HEK293T (cell line): ENCODE measurements around the gene ZNF618.

Experiments
- CTCF ChIA-PET: fragments of 350-600 bp; formaldehyde crosslinking; extraction: SDS; loops from one replicate; lab custom pipeline; 2021; ENCODE audit warnings: antibody characterized with exemption, inconsistent platforms; lab: Yijun Ruan, JAX
- POLR2A ChIA-PET: fragments of 350-600 bp; formaldehyde crosslinking; extraction: SDS; loops from one replicate; lab custom pipeline; 2020; ENCODE audit warnings: antibody characterized with exemption, inconsistent platforms; lab: Yijun Ruan, JAX
- DNase-seq: peaks from one replicate; pipeline ENCODE4 v3.0.0; 2012; ENCODE audit warnings: mixed read lengths; ENCODE audit errors: extremely low spot score
- ARNT ChIP-seq: fragments of 450-650 bp; IDR thresholded peaks from 2 replicates; pipeline ENCODE4 v1.6.1; 2017; ENCODE audit warnings: mild to moderate bottlenecking
- BHLHE40 ChIP-seq: fragments of 450-650 bp; IDR thresholded peaks from 2 replicates; pipeline ENCODE4 v1.6.1; 2016; ENCODE audit warnings: mild to moderate bottlenecking, moderate library complexity, borderline replicate concordance
- CTBP1 ChIP-seq: fragments of 450-650 bp; IDR thresholded peaks from 2 replicates; pipeline ENCODE4 v1.6.1; 2016; ENCODE audit warnings: borderline replicate concordance
- ELF4 ChIP-seq: fragments of 450-650 bp; IDR thresholded peaks from 2 replicates; pipeline ENCODE4 v1.6.1; 2017; ENCODE audit warnings: antibody characterized with exemption
- FOXA1 ChIP-seq: fragments of 450-650 bp; IDR thresholded peaks from 2 replicates; pipeline ENCODE4 v1.6.1; 2016; ENCODE audit warnings: mild to moderate bottlenecking
- FOXK2 ChIP-seq: fragments of 450-650 bp; IDR thresholded peaks from 2 replicates; pipeline ENCODE4 v1.6.1; 2016; ENCODE audit warnings: mild to moderate bottlenecking
- FOXM1 ChIP-seq: fragments of 450-650 bp; IDR thresholded peaks from 2 replicates; pipeline ENCODE4 v1.6.1; 2017; ENCODE audit warnings: mild to moderate bottlenecking, borderline replicate concordance
- HDGF ChIP-seq: fragments of 450-650 bp; IDR thresholded peaks from 2 replicates; pipeline ENCODE4 v1.6.1; 2017; ENCODE audit warnings: antibody characterized with exemption, borderline replicate concordance
- L3MBTL2 ChIP-seq: fragments of 450-650 bp; conservative IDR thresholded peaks from 2 replicates; pipeline ENCODE4 v1.6.1; 2016; ENCODE audit warnings: mild to moderate bottlenecking
- LEF1 ChIP-seq: fragments of 450-650 bp; IDR thresholded peaks from 2 replicates; pipeline ENCODE4 v1.6.1; 2017; ENCODE audit warnings: mild to moderate bottlenecking, borderline replicate concordance
- NFRKB ChIP-seq: fragments of 450-650 bp; IDR thresholded peaks from 2 replicates; pipeline ENCODE4 v1.6.1; 2016; ENCODE audit warnings: mild to moderate bottlenecking, moderate library complexity
- PKNOX1 ChIP-seq: fragments of 450-650 bp; IDR thresholded peaks from 2 replicates; pipeline ENCODE4 v1.6.1; 2016
- SP1 ChIP-seq: fragments of 450-650 bp; IDR thresholded peaks from 2 replicates; pipeline ENCODE4 v1.6.1; 2017
- SUZ12 ChIP-seq: fragments of 450-650 bp; IDR thresholded peaks from 2 replicates; pipeline ENCODE4 v1.6.1; 2016; ENCODE audit warnings: mild to moderate bottlenecking
- TARDBP ChIP-seq: fragments of 450-650 bp; IDR thresholded peaks from 2 replicates; pipeline ENCODE4 v1.6.1; 2016
- ZNF384 ChIP-seq: fragments of 450-650 bp; IDR thresholded peaks from 2 replicates; pipeline ENCODE4 v1.6.1; 2016

The ZNF618 gene

GRCh38 chr9:113931140-113931539 lies 55.0 kb downstream of the ZNF618 start:
- DNase-seq = no peak

GRCh38 chr9:113931777-113932176 lies 55.7 kb downstream of the ZNF618 start:
- POLR2A ChIA-PET = no interaction called here
- CTCF ChIA-PET = no interaction called here
- no peak for DNase-seq
- TF ChIP-seq PKNOX1 (no peak), ARNT (no peak), FOXM1 (no peak), SP1 (no peak)

More at GRCh38 chr9:113931140-113931539, 55.0 kb downstream of the ZNF618 start:
- TF ChIP-seq LEF1 (no peak), TARDBP (no peak)
- ChIA-PET CTCF (no interaction called here), POLR2A (no interaction called here)

GRCh38 chr9:113932906-113933584 lies 56.9 kb downstream of the ZNF618 start:
- CTCF ChIA-PET = no interaction called here
- TF ChIP-seq FOXK2 = no peak
- POLR2A ChIA-PET = no interaction called here
- DNase-seq = no peak

GRCh38 chr9:113933671-113934070 lies 57.6 kb downstream of the ZNF618 start:
- no peak for DNase-seq
- TF ChIP-seq L3MBTL2 (no peak), BHLHE40 (no peak), SP1 (no peak), CTBP1 (no peak), FOXA1 (no peak), TARDBP (no peak), LEF1 (no peak), SUZ12 (no peak), FOXK2 (no peak), FOXM1 (no peak), PKNOX1 (no peak), HDGF (no peak), ELF4 (no peak), NFRKB (no peak), ARNT (no peak), ZNF384 (no peak)
- POLR2A ChIA-PET = no interaction called here
- CTCF ChIA-PET = no interaction called here

GRCh38 chr9:113934167-113934828 lies 58.2 kb downstream of the ZNF618 start:
- ChIA-PET CTCF (no interaction called here), POLR2A (no interaction called here)
- TF ChIP-seq PKNOX1 (no peak), FOXM1 (no peak), ZNF384 (no peak), NFRKB (no peak), CTBP1 (no peak), TARDBP (no peak), FOXK2 (no peak), ELF4 (no peak), BHLHE40 (no peak), SP1 (no peak), L3MBTL2 (no peak), HDGF (no peak), LEF1 (no peak), FOXA1 (no peak)
- no peak for DNase-seq

- ChIA-PET CTCF (no interaction called here), POLR2A (no interaction called here)
- no peak for DNase-seq
- TF ChIP-seq SP1 (no peak), ZNF384 (no peak), LEF1 (no peak), TARDBP (no peak), FOXK2 (no peak), ELF4 (no peak), PKNOX1 (no peak), SUZ12 (no peak), FOXA1 (no peak), L3MBTL2 (no peak), ARNT (no peak), BHLHE40 (no peak), CTBP1 (no peak), NFRKB (no peak), FOXM1 (no peak), HDGF (no peak)
Measured at GRCh38 chr9:113934829-113935676, 58.9 kb downstream of the ZNF618 start.
